Measurements from ENCODE around the gene EFNA1.
"Not testable (repeated sequence)": the region's sequence is repeated elsewhere in the genome, so short reads cannot be mapped to it uniquely, and the experiment has no call there.

The EFNA1 gene

GRCh38 chr1:155141749-155142148, 14.1 kb downstream of the EFNA1 start:
- Histone ChIP-seq H3K9ac (ENCODE audit: low read length in 5 of 5) (no peak overlapping the region), H3K4me1 (ENCODE audit: control insufficient read depth in 5 of 5, insufficient read depth in 5 of 5, low read length in 5 of 5) (peaks cover 1 to 27% (median 25%) of the 10 kb centered on the region in 5 donors), H3K4me3 (ENCODE audit: low read depth in 1 of 5, low read length in 5 of 5) (no peak overlapping the region), H3K36me3 (ENCODE audit: control insufficient read depth in 5 of 5, insufficient read depth in 5 of 5, low read length in 5 of 5) (peaks cover 0 to 10% (median 4%) of the 10 kb centered on the region in 5 donors), H3K27ac (ENCODE audit: low read depth, low read length) (no peak overlapping the region), H3K27me3 (ENCODE audit: control insufficient read depth in 5 of 5, insufficient read depth in 4 of 5, low read length in 5 of 5) (no peaks in the 10 kb centered on the region), H3K9me3 (ENCODE audit: control insufficient read depth in 5 of 5, low read length in 5 of 5) (no peaks in the 10 kb centered on the region)

- Histone ChIP-seq H3K27me3 (ENCODE audit: control insufficient read depth in 5 of 5, insufficient read depth in 4 of 5, low read length in 5 of 5) (no peaks in the 10 kb centered on the region), H3K4me1 (ENCODE audit: control insufficient read depth in 5 of 5, insufficient read depth in 5 of 5, low read length in 5 of 5) (peaks cover 0 to 2% (median 2%) of the 10 kb centered on the region in 5 donors), H3K36me3 (ENCODE audit: control insufficient read depth in 5 of 5, insufficient read depth in 5 of 5, low read length in 5 of 5) (no peaks in the 10 kb centered on the region), H3K9ac (ENCODE audit: low read length in 5 of 5) (no peak overlapping the region), H3K27ac (ENCODE audit: low read depth, low read length) (no peak overlapping the region), H3K4me3 (ENCODE audit: low read depth in 1 of 5, low read length in 5 of 5) (no peak overlapping the region), H3K9me3 (ENCODE audit: control insufficient read depth in 5 of 5, low read length in 5 of 5) (no peaks in the 10 kb centered on the region)
These were observed 17.8 kb downstream of the EFNA1 start for GRCh38 chr1:155145491-155145890.

GRCh38 chr1:155155996-155156643, 28.4 kb downstream of the EFNA1 start:
- H3K36me3 ChIP-seq (ENCODE audit: control insufficient read depth in 5 of 5, insufficient read depth in 5 of 5, low read length in 5 of 5); H3K9ac ChIP-seq (ENCODE audit: low read length in 5 of 5); H3K27me3 ChIP-seq (ENCODE audit: control insufficient read depth in 5 of 5, insufficient read depth in 4 of 5, low read length in 5 of 5): not testable (repeated sequence)

GRCh38 chr1:155158991-155159390, 31.3 kb downstream of the EFNA1 start:
- H3K27ac ChIP-seq (ENCODE audit: low read depth, low read length) = no peak overlapping the region
- no peaks in the 10 kb centered on the region for H3K27me3 ChIP-seq (ENCODE audit: control insufficient read depth in 5 of 5, insufficient read depth in 4 of 5, low read length in 5 of 5)
- H3K9ac ChIP-seq (ENCODE audit: low read length in 5 of 5) = no peak overlapping the region
- H3K4me1 ChIP-seq (ENCODE audit: control insufficient read depth in 5 of 5, insufficient read depth in 5 of 5, low read length in 5 of 5) = no peaks in the 10 kb centered on the region
- no peaks in the 10 kb centered on the region for H3K9me3 ChIP-seq (ENCODE audit: control insufficient read depth in 5 of 5, low read length in 5 of 5)
- no peaks in the 10 kb centered on the region for H3K36me3 ChIP-seq (ENCODE audit: control insufficient read depth in 5 of 5, insufficient read depth in 5 of 5, low read length in 5 of 5)
- H3K4me3 ChIP-seq (ENCODE audit: low read depth in 1 of 5, low read length in 5 of 5) = no peak overlapping the region

More at GRCh38 chr1:155155996-155156643, 28.4 kb downstream of the EFNA1 start:
- H3K4me1 ChIP-seq (ENCODE audit: control insufficient read depth in 5 of 5, insufficient read depth in 5 of 5, low read length in 5 of 5); H3K4me3 ChIP-seq (ENCODE audit: low read depth in 1 of 5, low read length in 5 of 5); H3K9me3 ChIP-seq (ENCODE audit: control insufficient read depth in 5 of 5, low read length in 5 of 5); H3K27ac ChIP-seq (ENCODE audit: low read depth, low read length): not testable (repeated sequence)

GRCh38 chr1:155160128-155160527, 32.5 kb downstream of the EFNA1 start:
- H3K9me3 ChIP-seq (ENCODE audit: control insufficient read depth in 5 of 5, low read length in 5 of 5) = no peaks in the 10 kb centered on the region

GRCh38 chr1:155162631-155163030, 35.0 kb downstream of the EFNA1 start:
- H3K27me3 ChIP-seq (ENCODE audit: control insufficient read depth in 5 of 5, insufficient read depth in 4 of 5, low read length in 5 of 5); H3K27ac ChIP-seq (ENCODE audit: low read depth, low read length); H3K9ac ChIP-seq (ENCODE audit: low read length in 5 of 5); H3K4me3 ChIP-seq (ENCODE audit: low read depth in 1 of 5, low read length in 5 of 5); H3K36me3 ChIP-seq (ENCODE audit: control insufficient read depth in 5 of 5, insufficient read depth in 5 of 5, low read length in 5 of 5); H3K9me3 ChIP-seq (ENCODE audit: control insufficient read depth in 5 of 5, low read length in 5 of 5): not testable (repeated sequence)
- peaks cover 4 to 21% (median 18%) of the 10 kb centered on the region in 5 donors for H3K4me1 ChIP-seq (ENCODE audit: control insufficient read depth in 5 of 5, insufficient read depth in 5 of 5, low read length in 5 of 5)

More at GRCh38 chr1:155160128-155160527, 32.5 kb downstream of the EFNA1 start:
- Histone ChIP-seq H3K27me3 (ENCODE audit: control insufficient read depth in 5 of 5, insufficient read depth in 4 of 5, low read length in 5 of 5) (no peaks in the 10 kb centered on the region), H3K27ac (ENCODE audit: low read depth, low read length) (no peak overlapping the region), H3K9ac (ENCODE audit: low read length in 5 of 5) (no peak overlapping the region), H3K4me1 (ENCODE audit: control insufficient read depth in 5 of 5, insufficient read depth in 5 of 5, low read length in 5 of 5) (no peaks in the 10 kb centered on the region), H3K4me3 (ENCODE audit: low read depth in 1 of 5, low read length in 5 of 5) (no peak overlapping the region), H3K36me3 (ENCODE audit: control insufficient read depth in 5 of 5, insufficient read depth in 5 of 5, low read length in 5 of 5) (no peaks in the 10 kb centered on the region)

- H3K9ac ChIP-seq (ENCODE audit: low read length in 5 of 5); H3K27me3 ChIP-seq (ENCODE audit: control insufficient read depth in 5 of 5, insufficient read depth in 4 of 5, low read length in 5 of 5); H3K36me3 ChIP-seq (ENCODE audit: control insufficient read depth in 5 of 5, insufficient read depth in 5 of 5, low read length in 5 of 5); H3K27ac ChIP-seq (ENCODE audit: low read depth, low read length); H3K9me3 ChIP-seq (ENCODE audit: control insufficient read depth in 5 of 5, low read length in 5 of 5); H3K4me3 ChIP-seq (ENCODE audit: low read depth in 1 of 5, low read length in 5 of 5): not testable (repeated sequence)
- H3K4me1 ChIP-seq (ENCODE audit: control insufficient read depth in 5 of 5, insufficient read depth in 5 of 5, low read length in 5 of 5) = peaks cover 4 to 24% (median 21%) of the 10 kb centered on the region in 5 donors
These were observed 36.1 kb downstream of the EFNA1 start for GRCh38 chr1:155163785-155164184.

- Histone ChIP-seq H3K36me3 (ENCODE audit: control insufficient read depth in 5 of 5, insufficient read depth in 5 of 5, low read length in 5 of 5) (peaks cover 3 to 12% (median 11%) of the 10 kb centered on the region in 5 donors), H3K4me1 (ENCODE audit: control insufficient read depth in 5 of 5, insufficient read depth in 5 of 5, low read length in 5 of 5) (peaks cover 4 to 24% (median 21%) of the 10 kb centered on the region in 5 donors)
- not testable (repeated sequence) for H3K9me3 ChIP-seq (ENCODE audit: control insufficient read depth in 5 of 5, low read length in 5 of 5); H3K4me3 ChIP-seq (ENCODE audit: low read depth in 1 of 5, low read length in 5 of 5); H3K9ac ChIP-seq (ENCODE audit: low read length in 5 of 5); H3K27ac ChIP-seq (ENCODE audit: low read depth, low read length); H3K27me3 ChIP-seq (ENCODE audit: control insufficient read depth in 5 of 5, insufficient read depth in 4 of 5, low read length in 5 of 5)
These were observed 36.9 kb downstream of the EFNA1 start for GRCh38 chr1:155164625-155165024.

GRCh38 chr1:155166051-155166470, 38.4 kb downstream of the EFNA1 start:
- Histone ChIP-seq H3K27ac (ENCODE audit: low read depth, low read length) (peak overlapping the region; percentile 40), H3K9ac (ENCODE audit: low read length in 5 of 5) (peak overlapping the region in 1 of 5 donors; percentile 48), H3K4me3 (ENCODE audit: low read depth in 1 of 5, low read length in 5 of 5) (peak overlapping the region in 1 of 5 donors; percentile 1), H3K36me3 (ENCODE audit: control insufficient read depth in 5 of 5, insufficient read depth in 5 of 5, low read length in 5 of 5) (peaks cover 3 to 20% (median 16%) of the 10 kb centered on the region in 5 donors), H3K27me3 (ENCODE audit: control insufficient read depth in 5 of 5, insufficient read depth in 4 of 5, low read length in 5 of 5) (peaks cover 0 to 8% (median 7%) of the 10 kb centered on the region in 5 donors), H3K4me1 (ENCODE audit: control insufficient read depth in 5 of 5, insufficient read depth in 5 of 5, low read length in 5 of 5) (peaks cover 4 to 24% (median 21%) of the 10 kb centered on the region in 5 donors), H3K9me3 (ENCODE audit: control insufficient read depth in 5 of 5, low read length in 5 of 5) (no peaks in the 10 kb centered on the region)

GRCh38 chr1:155166471-155167165, 38.9 kb downstream of the EFNA1 start:
- Histone ChIP-seq H3K4me1 (ENCODE audit: control insufficient read depth in 5 of 5, insufficient read depth in 5 of 5, low read length in 5 of 5) (peaks cover 4 to 26% (median 21%) of the 10 kb centered on the region in 5 donors), H3K9ac (ENCODE audit: low read length in 5 of 5) (peak overlapping the region in 1 of 5 donors; percentile 48), H3K36me3 (ENCODE audit: control insufficient read depth in 5 of 5, insufficient read depth in 5 of 5, low read length in 5 of 5) (peaks cover 3 to 21% (median 16%) of the 10 kb centered on the region in 5 donors), H3K4me3 (ENCODE audit: low read depth in 1 of 5, low read length in 5 of 5) (peak overlapping the region in 3 of 5 donors; percentile 30 to 39 (median 37)), H3K27me3 (ENCODE audit: control insufficient read depth in 5 of 5, insufficient read depth in 4 of 5, low read length in 5 of 5) (peaks cover 0 to 8% (median 7%) of the 10 kb centered on the region in 5 donors), H3K27ac (ENCODE audit: low read depth, low read length) (peak overlapping the region; percentile 40), H3K9me3 (ENCODE audit: control insufficient read depth in 5 of 5, low read length in 5 of 5) (no peaks in the 10 kb centered on the region)
